ENCODE data around the gene RILPL2.

Gene RILPL2

DNA sequence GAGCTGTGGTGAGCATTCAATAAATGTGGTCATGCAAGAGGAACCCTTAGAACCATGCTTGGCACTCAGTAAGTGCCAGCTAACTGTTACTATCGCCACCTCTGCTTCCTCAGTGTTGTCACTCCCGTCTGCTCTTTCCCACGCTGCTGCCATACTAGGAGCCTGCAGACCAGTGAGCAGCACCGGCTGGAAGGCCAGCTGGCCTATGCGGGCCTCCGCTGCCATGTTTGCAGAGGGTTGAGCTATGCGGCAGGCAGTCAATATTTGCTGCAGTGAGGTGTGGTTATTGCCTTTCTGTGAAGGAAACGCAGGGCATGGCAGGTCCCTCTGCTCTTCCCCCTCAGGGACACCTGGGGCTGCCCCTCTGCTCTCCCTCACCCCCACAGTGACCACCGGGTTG, 39.5 kb downstream of the RILPL2 start:
- Histone ChIP-seq H3K4me3 (no peak overlapping the region), H3K36me3 (peaks cover 41 to 76% (median 60%) of the 10 kb centered on the region in 3 donors), H3K4me1 (peaks cover 0 to 90% (median 56%) of the 10 kb centered on the region in 4 donors), H3K9me3 (no peaks in the 10 kb centered on the region), H3K27me3 (no peaks in the 10 kb centered on the region), H3K27ac (peak overlapping the region; percentile 89 to 92)
- no peak for DNase-seq
- intact Hi-C loops (cut with DNase I; ENCODE audit: low total_unique reads), result loop anchor here (10.0 kb wide), 1 partner anchor 138 kb away; the partner anchor contains the start of gene RILPL1
- TF ChIP-seq, protein P1, sequence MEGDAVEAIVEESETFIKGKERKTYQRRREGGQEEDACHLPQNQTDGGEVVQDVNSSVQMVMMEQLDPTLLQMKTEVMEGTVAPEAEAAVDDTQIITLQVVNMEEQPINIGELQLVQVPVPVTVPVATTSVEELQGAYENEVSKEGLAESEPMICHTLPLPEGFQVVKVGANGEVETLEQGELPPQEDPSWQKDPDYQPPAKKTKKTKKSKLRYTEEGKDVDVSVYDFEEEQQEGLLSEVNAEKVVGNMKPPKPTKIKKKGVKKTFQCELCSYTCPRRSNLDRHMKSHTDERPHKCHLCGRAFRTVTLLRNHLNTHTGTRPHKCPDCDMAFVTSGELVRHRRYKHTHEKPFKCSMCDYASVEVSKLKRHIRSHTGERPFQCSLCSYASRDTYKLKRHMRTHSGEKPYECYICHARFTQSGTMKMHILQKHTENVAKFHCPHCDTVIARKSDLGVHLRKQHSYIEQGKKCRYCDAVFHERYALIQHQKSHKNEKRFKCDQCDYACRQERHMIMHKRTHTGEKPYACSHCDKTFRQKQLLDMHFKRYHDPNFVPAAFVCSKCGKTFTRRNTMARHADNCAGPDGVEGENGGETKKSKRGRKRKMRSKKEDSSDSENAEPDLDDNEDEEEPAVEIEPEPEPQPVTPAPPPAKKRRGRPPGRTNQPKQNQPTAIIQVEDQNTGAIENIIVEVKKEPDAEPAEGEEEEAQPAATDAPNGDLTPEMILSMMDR (IDR thresholded peaks at IDR 0.05), result no peak

DNA sequence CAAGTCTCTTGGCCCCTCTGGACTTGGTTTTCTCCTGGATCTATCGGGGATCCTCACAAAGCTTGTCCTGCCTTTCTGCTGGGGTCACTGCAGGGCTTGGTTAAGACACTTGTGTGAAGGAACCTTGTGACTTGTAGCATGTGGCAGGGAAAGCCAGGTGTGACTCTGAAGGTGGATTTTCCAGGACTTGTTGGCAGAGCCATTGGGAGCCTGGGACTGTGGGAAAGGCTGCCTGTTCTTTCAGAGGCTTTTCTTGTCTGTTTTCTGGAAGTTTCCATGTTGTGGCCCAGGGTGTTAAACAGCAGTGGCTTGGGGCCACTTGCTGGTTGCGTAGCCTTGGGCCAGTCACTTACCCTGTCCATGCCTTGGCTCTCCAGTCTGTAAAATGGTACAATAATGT, 39.9 kb downstream of the RILPL2 start:
- TF ChIP-seq, protein P1 (IDR thresholded peaks at IDR 0.05), result no peak
- no peaks in the 10 kb centered on the region for H3K9me3 ChIP-seq
- H3K27me3 ChIP-seq, result no peaks in the 10 kb centered on the region
- DNase-seq, result no peak
- H3K36me3 ChIP-seq, result peaks cover 45 to 76% (median 63%) of the 10 kb centered on the region in 3 donors
- peaks cover 0 to 90% (median 56%) of the 10 kb centered on the region in 4 donors for H3K4me1 ChIP-seq
- H3K27ac ChIP-seq, result peak overlapping the region; percentile 89 to 92
- no peak overlapping the region for H3K4me3 ChIP-seq
- intact Hi-C loops (cut with DNase I; ENCODE audit: low total_unique reads), result loop anchor here (10.0 kb wide), 1 partner anchor 138 kb away; the partner anchor contains the start of gene RILPL1

DNA sequence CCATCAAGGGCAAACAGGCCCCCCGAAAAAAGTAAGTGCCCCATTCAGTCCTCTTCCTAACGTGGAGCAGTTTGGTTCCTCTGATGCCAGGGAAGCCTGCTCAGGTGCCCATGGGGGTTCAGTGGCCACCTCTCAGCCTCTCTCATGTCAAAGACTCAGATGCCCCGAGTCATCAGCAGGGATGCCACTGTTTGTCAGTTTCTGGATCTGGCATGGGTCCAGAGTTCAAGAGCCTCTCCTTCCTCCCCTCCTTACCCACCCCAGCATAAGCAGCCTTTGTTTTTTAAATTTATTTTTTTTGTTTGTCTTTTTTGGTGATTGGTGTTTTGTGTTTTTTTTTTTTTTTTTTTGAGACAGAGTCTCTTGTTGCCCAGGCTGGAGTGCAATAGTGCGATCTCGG, 41.2 kb downstream of the RILPL2 start:
- no peak overlapping the region for H3K4me3 ChIP-seq
- intact Hi-C loops (cut with DNase I; ENCODE audit: low total_unique reads), result loop anchor here (10.0 kb wide), 1 partner anchor 140 kb away; the partner anchor contains the start of gene RILPL1
- no peaks in the 10 kb centered on the region for H3K27me3 ChIP-seq
- TF ChIP-seq, protein P1 (IDR thresholded peaks at IDR 0.05), result no peak
- H3K36me3 ChIP-seq, result peaks cover 50 to 81% (median 68%) of the 10 kb centered on the region in 3 donors
- peaks cover 0 to 94% (median 65%) of the 10 kb centered on the region in 4 donors for H3K4me1 ChIP-seq
- H3K9me3 ChIP-seq, result no peaks in the 10 kb centered on the region
- no peak for DNase-seq
- H3K27ac ChIP-seq, result peak overlapping the region in 1 of 2 donors; percentile 92

DNA sequence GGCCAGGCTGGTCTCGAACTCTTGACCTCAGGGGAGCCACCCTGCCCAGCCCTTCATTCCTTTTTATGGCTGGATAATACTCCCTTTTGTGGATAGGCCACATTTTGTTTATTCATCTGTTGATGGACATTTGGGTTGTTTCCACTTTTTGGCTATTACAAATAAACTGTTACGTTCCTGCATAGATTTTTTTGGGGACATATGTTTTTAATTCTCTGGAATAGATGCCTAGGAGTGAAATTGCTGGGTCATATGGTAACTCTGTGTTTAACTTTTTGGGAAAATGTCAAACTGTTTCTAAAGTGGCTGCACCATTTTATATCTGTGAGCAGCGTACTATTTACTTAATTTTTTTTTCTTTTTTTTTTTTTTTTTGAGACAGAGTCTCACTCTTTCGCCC, 42.7 kb downstream of the RILPL2 start:
- intact Hi-C loops (cut with DNase I; ENCODE audit: low total_unique reads), result loop anchor here (5.0 to 10.0 kb wide), 2 partner anchors 39 to 141 kb away; partner anchors contain the start of gene RILPL1
- Histone ChIP-seq H3K4me1 (peaks cover 0 to 84% (median 56%) of the 10 kb centered on the region in 4 donors), H3K36me3 (peaks cover 50 to 66% (median 65%) of the 10 kb centered on the region in 3 donors), H3K4me3 (no peak overlapping the region), H3K27ac (peak overlapping the region; percentile 90 to 92), H3K27me3 (no peaks in the 10 kb centered on the region), H3K9me3 (no peaks in the 10 kb centered on the region)
- TF ChIP-seq, protein P1 (IDR thresholded peaks at IDR 0.05), result no peak
- DNase-seq, result no peak

DNA sequence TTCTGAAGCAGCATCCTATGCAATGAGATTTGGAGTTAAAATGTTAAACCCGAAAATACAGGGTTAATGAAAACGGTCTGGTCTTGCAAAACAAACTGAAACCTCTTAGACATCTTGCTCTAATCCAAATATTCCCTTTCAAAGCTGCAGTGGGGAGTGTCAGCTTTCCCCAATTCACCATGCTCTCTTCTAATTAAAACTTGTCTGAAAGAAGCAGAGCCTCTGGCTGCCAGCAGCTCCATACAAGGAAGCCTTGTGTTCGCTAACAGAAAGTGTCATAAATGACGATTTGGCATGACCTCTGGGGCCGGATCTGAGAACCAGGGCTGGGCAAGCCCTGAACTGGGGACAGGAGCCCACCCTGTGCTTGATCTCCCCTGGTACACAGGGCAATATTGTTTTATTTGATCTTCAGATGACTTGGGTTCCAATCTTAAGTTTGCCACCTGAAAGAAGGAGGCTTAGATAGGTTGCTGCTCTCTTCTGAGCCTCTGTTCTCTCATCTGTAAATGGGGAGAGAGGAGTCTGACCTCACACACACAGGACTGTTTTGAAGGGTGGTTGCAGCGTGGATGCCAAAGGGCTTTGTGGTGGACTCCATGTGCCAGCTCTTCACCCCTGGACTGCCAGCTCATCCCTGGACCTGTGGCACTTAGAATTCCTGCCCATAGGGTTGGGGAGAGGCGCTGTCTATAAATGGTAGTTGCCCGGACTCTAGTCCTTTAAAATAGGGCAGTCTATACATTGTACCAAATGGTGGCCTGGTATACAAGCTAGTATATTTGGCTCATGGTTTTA, 44.7 kb downstream of the RILPL2 start:
- intact Hi-C loops (cut with DNase I; ENCODE audit: low total_unique reads), result loop anchor here (5.0 to 10.0 kb wide), 2 partner anchors 41 to 143 kb away; partner anchors contain the start of gene RILPL1
- H3K36me3 ChIP-seq, result peaks cover 45 to 62% (median 61%) of the 10 kb centered on the region in 3 donors
- no peak overlapping the region for H3K4me3 ChIP-seq

More for the DNA sequence above, 44.7 kb downstream of the RILPL2 start:
- H3K27ac ChIP-seq, result peak overlapping the region; percentile 90 to 92
- H3K27me3 ChIP-seq, result no peaks in the 10 kb centered on the region
- DNase-seq, result no peak
- TF ChIP-seq, protein P1 (IDR thresholded peaks at IDR 0.05), result no peak
- H3K9me3 ChIP-seq, result no peaks in the 10 kb centered on the region
- peaks cover 0 to 76% (median 46%) of the 10 kb centered on the region in 4 donors for H3K4me1 ChIP-seq
